Keratinocyte (primary cell): ENCODE measurements around the gene CACNG4.

ENCODE experiments used
- EZH2 ChIP-seq: IDR thresholded peaks from one replicate; pipeline ENCODE4 v1.6.1; 2012; ENCODE audit warnings: inconsistent platforms, mild to moderate bottlenecking, low read length, moderate library complexity
- TF ChIP-seq, protein P1 (sequence below), 3 experiments: IDR thresholded peaks in 1 of 3; conservative IDR thresholded peaks in 1 of 3; optimal IDR thresholded peaks in 1 of 3; 2 replicates in 2 of 3; 3 replicates in 1 of 3; pipeline versions ENCODE3 to v1.5.1; 2011; ENCODE audit warnings: low read length in 3 of 3, mild to moderate bottlenecking in 3 of 3, moderate library complexity in 2 of 3, control low read depth in 1 of 3, inconsistent platforms in 1 of 3; ENCODE audit not compliant: insufficient read depth in 2 of 3; ENCODE audit errors: extremely low read depth in 1 of 3

- TF ChIP-seq, protein P1, sequence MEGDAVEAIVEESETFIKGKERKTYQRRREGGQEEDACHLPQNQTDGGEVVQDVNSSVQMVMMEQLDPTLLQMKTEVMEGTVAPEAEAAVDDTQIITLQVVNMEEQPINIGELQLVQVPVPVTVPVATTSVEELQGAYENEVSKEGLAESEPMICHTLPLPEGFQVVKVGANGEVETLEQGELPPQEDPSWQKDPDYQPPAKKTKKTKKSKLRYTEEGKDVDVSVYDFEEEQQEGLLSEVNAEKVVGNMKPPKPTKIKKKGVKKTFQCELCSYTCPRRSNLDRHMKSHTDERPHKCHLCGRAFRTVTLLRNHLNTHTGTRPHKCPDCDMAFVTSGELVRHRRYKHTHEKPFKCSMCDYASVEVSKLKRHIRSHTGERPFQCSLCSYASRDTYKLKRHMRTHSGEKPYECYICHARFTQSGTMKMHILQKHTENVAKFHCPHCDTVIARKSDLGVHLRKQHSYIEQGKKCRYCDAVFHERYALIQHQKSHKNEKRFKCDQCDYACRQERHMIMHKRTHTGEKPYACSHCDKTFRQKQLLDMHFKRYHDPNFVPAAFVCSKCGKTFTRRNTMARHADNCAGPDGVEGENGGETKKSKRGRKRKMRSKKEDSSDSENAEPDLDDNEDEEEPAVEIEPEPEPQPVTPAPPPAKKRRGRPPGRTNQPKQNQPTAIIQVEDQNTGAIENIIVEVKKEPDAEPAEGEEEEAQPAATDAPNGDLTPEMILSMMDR (optimal IDR thresholded peaks at IDR 0.05 in 1 of 3, IDR thresholded peaks at IDR 0.05 in 1 of 3, conservative IDR thresholded peaks at IDR 0.05 in 1 of 3; ENCODE audit: extremely low read depth in 1 of 3, insufficient read depth in 2 of 3, low read length in 3 of 3): no peak
- no peak for TF ChIP-seq EZH2
These were observed 6.8 kb downstream of the CACNG4 start for GRCh38 chr17:66971264-66971663.
